GM18507 (cell line): ENCODE results near the gene FAM20C.
"Not testable (repeated sequence)": the region's sequence is repeated elsewhere in the genome, so short reads cannot be mapped to it uniquely, and the experiment has no call there.

Experiments
- DNase-seq: peaks from one replicate; pipeline ENCODE4 v3.0.0; 2011; ENCODE audit warnings: low read depth; ENCODE audit not compliant: insufficient read length; ENCODE audit errors: extremely low spot score
- FAIRE-seq: peaks from 2 replicates; lab custom pipeline; 2011; peaks lifted over from hg19 to GRCh38; lab: Jason Lieb, UNC

The FAM20C gene

DNA sequence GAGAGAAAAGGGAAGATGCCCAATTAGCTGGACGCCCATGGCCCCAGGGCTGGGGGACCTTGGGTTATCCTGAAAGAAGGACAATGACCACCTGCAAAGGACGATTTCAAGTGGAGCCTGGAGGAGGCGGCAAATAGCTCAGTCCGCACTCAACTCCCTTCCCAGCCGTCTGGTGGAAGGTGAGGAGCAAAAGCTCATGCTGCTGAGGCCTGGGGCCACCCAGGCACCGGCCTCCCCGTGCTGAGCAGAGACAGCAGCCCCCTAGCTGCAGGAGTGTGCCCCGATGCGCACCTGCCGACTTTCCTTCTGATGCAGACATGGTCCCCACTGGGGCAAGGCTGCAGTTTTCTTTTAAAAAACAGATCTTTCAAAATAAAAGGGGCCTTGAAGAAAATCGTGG is 7.9 kb downstream of the FAM20C start:
- DNase-seq (no peak), FAIRE-seq (no peak)

DNA sequence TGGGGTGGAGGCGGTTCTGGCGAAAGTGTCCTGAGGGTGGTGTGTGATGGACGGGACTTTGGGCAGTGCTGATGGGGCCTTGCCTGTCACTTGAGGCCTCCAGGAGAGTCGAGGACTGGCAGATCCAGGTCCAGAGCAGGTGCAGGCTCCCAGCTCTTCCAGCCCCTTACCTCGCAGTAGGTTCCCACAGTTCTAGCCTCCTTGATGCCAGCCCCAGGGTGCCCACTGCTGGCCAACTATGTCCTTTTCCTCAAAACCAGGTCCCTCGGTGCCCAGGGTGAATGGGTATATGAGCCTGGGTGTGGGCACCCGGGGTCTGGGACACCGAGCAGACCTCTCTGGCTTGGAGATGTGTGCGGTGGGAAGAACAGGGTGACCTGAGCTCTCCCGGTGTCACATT is 8.3 kb downstream of the FAM20C start:
- FAIRE-seq (no peak), DNase-seq (no peak)

DNA sequence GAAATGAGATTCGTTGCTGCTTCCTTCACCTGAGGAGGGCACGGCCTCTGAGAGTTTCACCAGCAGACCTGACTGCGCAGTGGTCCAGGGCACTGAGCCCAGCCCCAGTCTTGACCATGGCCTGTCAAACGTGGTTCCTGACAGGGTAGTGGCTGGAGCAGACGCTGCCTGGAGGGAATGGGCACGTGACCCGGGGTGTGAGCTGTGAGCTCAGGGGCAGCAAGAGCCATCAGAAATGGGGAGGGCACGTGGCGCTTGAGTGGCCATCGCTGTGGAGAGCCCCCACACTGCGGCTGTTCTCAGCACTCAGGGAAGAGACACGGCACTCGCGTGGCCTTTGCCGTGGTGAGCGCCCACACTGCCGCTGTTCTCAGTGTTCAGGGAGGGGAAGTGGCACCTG is 12.0 kb downstream of the FAM20C start:
- no peak for DNase-seq
- FAIRE-seq, result no peak

DNA sequence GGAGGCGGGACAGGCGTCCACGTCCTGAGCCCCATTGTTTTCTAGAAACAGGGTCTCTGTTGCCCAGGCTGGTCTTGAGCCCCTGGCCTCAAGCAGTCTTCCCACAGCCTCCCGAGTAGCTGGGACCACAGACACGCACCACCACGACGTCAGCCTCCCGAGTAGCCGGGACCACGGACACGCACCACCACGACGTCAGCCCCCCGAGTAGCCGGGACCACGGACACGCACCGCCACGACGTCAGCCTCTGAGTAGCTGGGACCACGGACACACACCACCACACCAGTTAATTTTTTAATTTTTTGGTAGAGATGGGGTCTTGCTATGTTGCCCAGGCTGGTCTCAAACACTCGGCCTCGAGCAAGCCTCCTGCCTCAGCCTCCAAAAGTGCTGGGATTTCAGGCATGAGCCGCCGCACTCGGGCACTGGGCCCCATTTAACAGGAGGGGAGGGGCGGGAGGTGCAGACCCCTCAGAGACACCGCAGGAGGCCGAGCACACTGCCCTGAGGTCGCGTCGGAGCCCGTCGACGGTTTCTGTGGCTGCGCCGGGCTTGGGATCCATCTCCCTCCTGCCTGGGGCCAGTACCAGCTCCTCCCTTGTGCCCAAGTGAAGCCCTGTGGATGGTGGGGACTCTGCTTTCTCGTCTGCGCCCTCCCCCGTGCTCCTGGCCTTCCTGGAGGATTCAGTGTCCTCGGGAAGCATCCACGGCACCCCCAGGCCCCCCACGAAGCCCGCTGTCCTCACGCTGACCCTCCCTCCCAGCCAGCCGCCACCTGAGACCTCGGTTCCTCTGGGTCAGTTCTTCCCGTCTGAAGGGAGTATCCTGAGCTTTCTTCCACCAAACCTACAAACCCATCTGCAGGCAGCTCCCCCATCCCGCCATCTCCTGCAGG is 13.0 kb downstream of the FAM20C start:
- FAIRE-seq, result no peak
- DNase-seq, result no peak

DNA sequence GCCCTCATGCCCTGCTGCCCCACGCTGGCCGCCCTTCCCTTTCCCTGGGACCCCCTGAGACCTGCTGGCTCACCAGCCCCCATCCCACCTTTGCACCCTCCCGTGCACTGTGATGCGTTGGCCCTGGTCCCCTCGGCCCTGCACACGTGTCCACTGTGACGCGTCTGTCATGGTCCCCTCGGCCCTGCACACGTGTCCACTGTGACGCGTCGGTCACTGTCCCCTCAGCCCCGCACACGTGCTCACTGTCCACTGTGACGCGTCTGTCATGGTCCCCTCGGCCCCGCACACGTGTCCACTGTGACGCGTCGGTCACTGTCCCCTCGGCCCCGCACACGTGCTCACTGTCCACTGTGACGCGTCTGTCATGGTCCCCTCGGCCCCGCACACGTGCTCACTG is 14.0 kb downstream of the FAM20C start:
- FAIRE-seq, result not testable (repeated sequence)

DNA sequence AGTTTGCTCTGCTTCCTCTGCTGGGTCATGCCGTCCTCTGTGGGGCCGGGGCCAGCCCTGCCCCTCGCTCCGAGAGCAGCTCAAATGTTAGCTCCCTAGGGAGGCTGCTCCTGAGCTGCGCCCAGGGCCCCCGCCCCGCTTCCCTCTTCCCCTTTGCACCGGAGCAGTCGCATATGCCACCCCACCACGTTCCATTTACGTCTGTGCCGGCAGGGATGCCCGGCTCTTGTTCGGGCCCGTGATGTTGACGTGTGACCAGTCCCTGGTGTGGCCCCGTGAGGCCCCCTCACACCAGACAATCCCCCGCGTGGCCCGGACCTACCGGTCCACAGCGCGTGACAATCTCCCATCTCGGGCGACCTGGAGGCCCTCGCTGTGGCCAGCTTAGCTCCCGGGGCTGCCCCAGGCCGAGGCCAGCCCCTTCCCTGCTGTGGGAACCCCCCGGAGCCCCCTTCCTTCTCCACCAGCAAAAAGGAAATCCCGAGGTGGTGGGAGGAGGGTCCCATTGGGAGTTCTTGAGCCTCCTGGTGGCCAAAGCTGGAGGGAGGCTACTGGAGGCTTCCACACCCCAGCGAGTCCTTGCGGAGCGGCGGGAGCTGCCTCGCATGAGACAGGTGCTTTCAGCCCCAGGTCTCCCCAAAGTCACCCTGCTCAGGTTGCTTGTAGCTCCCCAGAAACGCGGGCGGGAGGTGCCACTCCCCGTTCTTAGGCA is 15.2 kb downstream of the FAM20C start:
- no peak for FAIRE-seq

More for the DNA sequence above, 14.0 kb downstream of the FAM20C start:
- not testable (repeated sequence) for DNase-seq

DNA sequence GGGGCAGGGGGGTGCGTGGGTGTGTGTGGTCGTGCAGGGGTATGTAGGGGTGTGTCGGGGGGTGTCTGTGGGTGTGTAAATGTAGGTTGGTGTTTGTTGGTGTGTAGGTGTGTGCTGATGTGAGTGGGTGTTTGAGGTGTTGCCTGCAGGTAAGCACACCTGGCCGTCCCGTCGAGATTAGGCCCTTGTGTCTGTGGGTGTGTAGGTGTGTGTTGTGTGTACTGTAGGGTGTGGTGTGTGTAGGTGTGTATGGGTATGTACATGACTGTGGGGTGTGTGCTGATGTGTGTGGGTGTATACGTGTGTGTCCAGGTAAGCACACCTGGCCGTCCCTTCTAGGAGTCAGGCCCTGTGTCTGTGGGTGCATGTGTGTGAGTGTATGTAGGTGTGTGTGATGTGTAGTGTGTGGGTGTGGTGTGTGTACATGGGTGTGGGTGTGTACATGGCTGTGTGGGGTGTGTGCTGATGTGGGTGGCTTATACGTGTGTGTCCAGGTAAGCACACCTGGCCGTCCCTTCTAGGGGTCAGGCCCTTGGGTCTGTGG is 15.8 kb downstream of the FAM20C start:
- no peak for DNase-seq
- FAIRE-seq, result no peak

More for the DNA sequence above, 15.2 kb downstream of the FAM20C start:
- no peak for DNase-seq

DNA sequence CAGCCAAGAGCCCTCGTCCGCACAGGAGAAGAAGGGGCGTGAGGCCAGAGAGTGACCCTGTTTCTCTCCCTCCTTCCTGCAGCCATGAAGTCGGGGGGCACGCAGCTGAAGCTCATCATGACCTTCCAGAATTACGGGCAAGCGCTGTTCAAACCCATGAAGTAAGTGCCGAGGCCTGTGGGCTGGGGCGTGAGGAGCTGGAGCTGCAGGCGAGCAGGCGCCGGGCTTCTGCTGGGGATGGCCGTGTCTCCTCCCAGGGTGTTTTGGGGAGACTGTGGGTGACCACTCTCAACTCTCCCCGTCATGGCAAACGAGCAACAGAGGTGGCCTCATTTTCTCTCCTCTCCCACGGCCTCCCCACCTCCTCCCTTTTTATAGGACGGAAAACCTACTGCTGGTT is 16.4 kb downstream of the FAM20C start:
- FAIRE-seq (no peak), DNase-seq (no peak)

DNA sequence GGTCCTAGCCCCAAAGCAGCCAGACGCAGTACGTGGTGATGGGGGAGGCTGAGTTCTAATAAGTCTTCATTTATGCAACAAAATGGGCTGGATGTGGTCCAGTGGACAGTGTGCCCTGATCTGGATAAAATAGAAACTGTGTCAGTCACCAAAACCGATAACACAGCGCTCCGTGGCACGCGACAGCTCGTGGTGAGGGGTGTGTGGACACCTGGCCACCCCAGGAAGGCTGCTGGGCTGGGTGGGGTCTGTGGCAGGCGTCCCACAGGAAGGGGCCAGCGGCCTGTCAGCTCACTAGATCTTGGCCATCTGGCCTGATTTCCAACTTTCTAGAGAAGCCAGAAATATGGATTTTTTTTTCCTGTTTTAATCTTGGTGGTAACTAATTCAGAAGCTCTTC is 17.0 kb downstream of the FAM20C start:
- DNase-seq (no peak), FAIRE-seq (no peak)

DNA sequence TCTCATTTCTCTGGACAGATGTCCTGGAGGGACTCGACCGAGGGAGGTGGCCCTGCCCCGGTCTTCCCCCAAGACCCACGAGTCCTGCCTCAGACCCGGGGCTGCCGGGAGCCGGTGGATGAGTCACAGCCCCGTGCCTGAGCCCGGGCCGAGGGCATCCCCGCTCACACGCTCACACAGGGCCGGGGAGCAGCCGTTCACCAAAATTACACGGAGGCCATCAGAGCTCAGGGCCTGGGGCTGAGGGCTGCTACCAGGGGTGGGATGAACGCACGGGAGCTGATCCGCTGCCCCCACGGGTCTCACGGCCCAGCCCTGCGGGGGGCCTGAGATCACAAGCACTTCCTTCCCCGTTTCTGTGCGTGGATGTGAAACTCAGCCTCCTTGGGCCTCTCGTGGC is 17.5 kb downstream of the FAM20C start:
- FAIRE-seq, result no peak
- DNase-seq, result no peak

DNA sequence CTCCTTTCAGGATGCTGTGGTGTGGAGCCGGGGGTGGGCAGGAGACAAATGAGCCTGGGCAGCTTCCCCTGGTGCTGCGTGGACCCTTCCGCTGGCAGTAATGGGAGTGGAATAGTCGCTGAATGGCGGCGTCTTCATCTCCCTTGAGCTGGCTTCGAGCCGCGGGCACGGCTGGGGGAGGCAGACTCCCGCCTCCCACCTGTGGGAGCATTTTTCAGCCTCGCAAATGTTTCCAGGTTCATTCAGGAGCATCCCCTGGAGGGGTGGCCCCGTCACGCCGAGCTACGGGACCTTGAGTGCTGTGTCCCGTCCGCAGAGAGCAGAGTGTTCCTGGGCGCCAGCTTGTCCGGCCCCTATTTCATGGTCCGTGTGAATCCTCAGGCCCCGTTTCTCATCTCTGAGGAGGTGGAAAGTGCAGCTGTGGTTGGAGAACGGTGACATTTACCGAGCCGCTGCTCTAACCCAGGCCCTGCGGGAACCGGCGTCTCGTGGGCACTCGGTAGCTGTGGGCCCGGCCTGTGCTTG is 18.1 kb downstream of the FAM20C start:
- FAIRE-seq, result no peak
- no peak for DNase-seq

DNA sequence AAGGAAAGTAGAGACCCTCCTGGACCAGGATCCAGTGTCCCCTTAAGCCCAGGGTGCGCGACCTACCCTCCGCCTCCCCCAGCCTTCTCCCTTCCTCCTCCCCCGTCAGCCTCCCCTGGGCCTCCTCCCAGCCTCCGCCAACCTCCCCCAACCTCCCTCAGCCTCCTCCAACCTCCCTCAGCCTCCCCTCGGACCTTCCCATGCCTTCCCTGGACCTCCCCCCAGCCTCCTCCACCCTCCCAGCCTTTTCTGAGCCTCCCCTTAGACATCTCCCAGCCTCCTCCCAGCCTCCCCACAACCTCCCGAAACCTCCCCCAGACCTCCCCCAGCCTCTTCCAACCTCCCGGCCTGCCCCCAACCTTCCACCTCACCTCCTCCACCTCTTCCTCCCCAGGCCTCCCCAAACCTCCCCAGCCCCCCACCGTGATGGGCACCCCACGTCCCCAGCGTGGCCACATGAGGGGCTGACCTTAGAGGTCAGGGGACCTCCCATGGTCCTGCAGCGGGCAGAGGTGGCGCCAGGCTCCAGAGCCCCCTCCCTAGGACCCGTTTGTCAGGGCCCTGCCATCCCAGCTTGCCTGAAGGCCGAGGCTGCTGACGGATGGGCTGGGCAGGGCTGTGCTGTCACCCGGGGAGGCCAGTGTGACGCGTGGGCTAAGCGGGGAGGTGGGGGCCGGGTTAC is 18.8 kb downstream of the FAM20C start:
- DNase-seq (no peak), FAIRE-seq (no peak)

DNA sequence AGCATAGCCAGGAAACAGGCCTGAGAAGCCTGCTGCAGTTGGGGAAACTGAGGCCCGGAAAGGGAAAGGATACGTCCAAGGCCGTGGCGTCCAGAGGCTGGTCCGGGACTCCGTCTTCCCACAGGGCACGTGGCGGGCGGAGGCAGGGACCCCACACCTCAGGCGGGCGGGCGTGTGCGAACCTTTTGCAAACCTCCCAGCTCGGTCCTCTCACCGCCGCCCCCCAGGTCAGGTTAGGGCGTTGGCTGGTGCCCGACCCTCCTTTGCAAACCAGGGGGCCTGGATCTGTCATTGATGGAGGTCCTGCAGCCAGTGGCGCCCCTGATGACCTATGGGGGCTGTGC is 19.3 kb downstream of the FAM20C start:
- DNase-seq (no peak), FAIRE-seq (no peak)

DNA sequence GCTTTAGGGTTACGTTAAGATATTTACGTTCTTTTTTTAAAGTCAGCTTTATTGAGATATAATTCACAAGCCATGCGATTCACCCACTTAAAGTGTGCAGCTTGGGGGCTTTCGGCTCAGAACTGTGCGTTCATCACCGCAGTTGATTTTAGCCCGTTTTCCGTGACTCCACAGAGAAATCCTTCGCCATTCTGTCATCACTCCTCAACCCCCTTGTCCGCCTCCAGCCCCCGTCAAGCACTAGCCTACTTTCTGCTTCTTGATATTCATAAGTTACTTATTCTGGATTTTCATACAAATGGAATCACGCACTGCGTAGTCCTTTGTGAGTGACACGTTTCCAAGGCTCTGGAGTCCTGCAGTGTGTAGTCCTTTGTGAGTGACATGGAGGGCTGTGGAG is 20.4 kb downstream of the FAM20C start:
- no peak for FAIRE-seq
- no peak for DNase-seq

DNA sequence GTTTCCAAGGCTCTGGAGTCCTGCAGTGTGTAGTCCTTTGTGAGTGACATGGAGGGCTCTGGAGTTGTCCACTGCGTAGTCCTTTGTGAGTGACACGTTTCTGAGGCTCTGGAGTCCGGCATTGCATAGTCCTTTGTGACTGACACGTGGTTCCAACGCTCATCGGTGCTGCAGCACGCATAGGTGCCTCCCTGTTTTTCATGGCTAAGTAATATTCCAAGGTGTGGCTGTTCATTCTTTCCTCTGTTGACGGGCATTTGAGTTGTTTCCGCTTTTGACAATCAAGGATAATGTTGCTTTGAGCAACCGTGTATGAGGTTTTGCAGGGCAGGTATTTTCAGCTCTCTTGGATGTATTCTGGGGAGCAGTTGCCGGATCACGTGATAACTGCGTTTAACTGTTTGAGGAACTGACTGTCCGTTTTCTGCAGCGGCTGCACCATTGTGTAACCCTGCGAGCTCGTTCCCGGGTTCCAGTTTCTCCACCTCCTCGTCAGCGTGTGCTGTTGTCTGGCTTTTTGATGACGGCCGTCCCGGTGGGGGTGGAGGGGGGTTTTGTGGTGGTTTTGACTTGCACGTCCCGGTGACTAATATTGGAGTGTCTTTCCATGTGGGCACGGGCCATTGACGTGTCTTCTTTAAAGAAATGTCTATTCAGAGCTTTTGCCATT is 21.1 kb downstream of the FAM20C start:
- no peak for DNase-seq
- no peak for FAIRE-seq

DNA sequence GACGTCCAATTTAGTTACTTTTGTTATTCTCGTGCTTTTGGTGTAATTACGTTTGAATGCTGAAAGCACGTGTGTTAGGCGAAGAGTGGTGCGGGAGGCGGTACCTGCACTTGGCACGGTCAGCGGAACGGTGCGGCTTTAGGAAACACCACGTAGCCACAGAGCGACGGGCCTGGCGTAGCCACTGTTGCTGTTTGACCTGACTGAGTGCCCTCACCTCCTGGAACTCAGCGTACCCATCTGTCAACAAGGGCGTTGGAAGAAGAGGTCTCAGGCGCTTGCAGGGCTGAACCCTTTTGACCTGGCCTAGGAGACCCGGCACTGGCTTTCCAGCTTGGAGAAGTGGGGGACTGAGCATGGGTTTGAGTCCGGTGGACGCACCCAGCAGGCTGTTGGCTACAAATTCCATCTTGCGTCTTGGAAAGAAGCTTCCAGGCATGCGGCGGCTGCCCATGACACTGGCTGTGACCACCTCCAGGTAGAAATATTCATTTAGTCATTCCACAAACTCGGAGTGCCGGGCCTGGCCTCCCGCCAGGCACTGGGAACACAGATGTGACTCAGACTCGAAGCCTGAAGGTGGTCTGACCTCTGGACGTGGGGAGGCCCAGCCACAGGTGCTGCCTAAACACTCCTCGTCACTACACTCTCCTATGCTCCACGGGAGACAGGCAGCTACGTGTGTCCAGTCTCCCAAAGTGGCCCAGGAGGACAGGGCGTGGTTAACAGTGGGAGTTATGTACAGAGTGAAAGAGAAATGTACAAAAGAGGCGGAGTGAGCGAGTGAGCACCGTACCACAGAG is 22.2 kb downstream of the FAM20C start:
- DNase-seq, result no peak
- no peak for FAIRE-seq

DNA sequence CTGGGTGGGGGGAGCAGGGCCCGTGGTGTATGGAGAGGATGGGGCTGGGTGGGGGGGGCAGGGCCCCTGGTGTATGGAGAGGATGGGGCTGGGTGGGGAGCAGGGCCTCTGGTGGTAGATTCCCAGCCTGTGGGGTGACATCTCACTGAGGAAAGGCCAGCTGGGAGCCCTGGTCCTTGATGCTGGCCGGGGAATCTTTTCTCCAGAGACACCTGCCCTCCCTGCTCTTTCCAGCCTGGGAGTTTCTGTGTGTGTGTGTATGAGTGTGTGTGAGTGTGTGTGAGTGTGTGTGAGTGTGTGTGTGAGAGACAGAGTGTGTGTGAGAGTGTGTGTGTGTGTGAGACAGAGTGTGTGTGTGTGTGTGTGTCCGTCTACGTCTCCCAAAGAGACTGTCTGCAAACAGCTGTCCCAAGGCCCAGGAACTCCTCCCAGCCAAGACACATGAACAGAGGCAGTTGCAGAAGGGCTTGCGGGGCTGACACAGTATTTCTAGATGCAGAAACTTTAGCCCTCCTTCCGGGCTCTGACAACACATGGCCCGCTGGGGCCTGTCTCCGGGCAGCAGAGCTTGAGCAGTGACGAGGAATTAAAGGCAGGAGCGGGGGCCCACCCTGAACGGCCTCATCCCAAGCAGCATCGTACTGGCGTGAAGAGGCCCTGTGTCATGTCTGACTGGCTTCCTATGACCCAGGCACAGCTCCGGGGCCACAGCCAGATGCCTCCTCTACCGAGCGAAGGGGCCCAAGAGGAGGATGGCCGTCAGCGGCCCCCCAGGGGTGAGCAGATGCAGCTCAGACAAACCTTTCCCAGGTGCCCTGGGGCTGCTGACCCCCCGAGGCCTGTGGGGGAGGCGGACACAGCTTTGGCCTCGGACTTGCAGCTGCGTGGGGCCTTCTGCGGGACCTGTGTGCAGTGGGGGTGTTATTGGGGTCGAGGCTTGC is 24.3 kb downstream of the FAM20C start:
- no peak for DNase-seq
- no peak for FAIRE-seq

DNA sequence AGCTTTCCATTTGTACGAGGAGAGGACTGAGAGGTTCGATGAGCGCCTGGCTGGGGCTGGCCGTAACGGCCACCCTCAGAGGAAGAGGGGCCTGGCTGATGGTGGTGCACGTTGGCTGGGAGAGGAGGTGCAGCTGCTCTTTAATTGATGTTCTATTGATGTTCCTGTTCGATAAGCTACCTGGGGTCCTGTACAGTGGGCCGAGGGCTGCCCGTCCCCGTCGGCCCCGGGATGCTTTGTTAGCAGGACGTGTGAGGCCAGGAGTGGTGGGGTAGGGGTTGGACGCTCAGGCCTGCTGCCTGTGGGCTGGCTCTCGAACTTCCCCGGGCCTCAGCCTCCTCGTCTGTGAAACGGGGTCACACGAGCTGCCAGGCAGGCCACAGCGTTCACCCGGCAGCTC is 25.4 kb downstream of the FAM20C start:
- FAIRE-seq (no peak), DNase-seq (no peak)
